Measurements from ENCODE around the gene TRAK1. TPM values are rescaled to one million over a fixed set of nuclear protein-coding genes. Genes with fewer than 3 reads are reported as not detected.

Gene TRAK1
- total and polyA plus RNA-seq, 10 of the 15 experiments (the other 5 are each of a cell fraction or from before 2014, with no cell fraction given), result 6.6 to 46.2 (median 23.7) TPM

DNA sequence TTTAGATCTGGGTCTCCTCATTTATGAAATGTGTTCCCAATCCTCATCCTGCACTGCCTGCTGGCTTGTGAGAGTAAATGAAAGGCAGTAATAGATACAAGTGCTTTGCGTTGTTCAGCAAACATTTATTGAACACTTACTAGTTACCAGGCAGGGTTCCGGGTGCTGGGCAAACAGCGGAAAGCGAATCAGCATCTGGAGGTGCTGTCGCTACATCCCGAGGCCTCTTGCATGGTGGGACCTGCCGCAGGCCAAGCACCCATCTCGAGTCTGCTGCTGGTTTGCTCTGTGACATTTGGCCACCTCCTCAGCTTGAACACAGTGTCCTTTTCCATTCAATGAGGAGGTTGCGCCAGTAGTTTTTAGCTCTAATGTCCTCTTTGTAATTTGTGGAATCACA is 24.8 kb downstream of the TRAK1 start (continued):
- TF ChIP-seq, protein P1, sequence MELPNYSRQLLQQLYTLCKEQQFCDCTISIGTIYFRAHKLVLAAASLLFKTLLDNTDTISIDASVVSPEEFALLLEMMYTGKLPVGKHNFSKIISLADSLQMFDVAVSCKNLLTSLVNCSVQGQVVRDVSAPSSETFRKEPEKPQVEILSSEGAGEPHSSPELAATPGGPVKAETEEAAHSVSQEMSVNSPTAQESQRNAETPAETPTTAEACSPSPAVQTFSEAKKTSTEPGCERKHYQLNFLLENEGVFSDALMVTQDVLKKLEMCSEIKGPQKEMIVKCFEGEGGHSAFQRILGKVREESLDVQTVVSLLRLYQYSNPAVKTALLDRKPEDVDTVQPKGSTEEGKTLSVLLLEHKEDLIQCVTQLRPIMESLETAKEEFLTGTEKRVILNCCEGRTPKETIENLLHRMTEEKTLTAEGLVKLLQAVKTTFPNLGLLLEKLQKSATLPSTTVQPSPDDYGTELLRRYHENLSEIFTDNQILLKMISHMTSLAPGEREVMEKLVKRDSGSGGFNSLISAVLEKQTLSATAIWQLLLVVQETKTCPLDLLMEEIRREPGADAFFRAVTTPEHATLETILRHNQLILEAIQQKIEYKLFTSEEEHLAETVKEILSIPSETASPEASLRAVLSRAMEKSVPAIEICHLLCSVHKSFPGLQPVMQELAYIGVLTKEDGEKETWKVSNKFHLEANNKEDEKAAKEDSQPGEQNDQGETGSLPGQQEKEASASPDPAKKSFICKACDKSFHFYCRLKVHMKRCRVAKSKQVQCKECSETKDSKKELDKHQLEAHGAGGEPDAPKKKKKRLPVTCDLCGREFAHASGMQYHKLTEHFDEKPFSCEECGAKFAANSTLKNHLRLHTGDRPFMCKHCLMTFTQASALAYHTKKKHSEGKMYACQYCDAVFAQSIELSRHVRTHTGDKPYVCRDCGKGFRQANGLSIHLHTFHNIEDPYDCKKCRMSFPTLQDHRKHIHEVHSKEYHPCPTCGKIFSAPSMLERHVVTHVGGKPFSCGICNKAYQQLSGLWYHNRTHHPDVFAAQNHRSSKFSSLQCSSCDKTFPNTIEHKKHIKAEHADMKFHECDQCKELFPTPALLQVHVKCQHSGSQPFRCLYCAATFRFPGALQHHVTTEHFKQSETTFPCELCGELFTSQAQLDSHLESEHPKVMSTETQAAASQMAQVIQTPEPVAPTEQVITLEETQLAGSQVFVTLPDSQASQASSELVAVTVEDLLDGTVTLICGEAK (IDR thresholded peaks at IDR 0.05; ENCODE audit: borderline replicate concordance), result no peak

DNA sequence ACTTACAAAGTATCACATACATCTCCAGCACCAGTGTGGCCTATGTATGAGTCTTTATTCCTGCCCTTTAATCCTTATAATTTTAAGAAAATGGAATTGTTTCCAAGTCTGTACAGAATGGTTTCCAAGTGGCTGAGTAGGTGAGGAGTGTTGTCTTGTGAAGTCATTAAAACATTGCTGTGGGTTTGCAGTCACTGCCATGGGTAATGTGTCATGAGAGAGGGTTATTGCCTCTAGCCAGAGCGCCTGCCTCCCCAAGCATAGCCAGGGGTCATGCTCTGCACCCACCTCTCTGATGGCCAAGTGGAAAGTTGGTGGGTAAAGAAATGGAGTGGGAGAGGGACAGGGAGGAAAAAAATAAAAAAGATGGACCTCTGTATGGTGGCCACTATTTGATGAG is 25.3 kb downstream of the TRAK1 start:
- in situ Hi-C loops (cut with MboI), result loop anchor here (25.0 kb wide), 2 partner anchors 1529 to 1779 kb away; no protein-coding TSS in a partner anchor
- no peak overlapping the region for H3K27ac ChIP-seq (ENCODE audit: control insufficient read depth, insufficient read depth)
- RAD21 ChIA-PET (ENCODE audit: unreplicated experiment), result interaction anchor here (1.9 to 5.8 kb wide), 2 partner anchors 75 to 79 kb away, joined by 5 to 64 read pairs; no protein-coding TSS in a partner anchor
- no peak overlapping the region for H2AFZ ChIP-seq (ENCODE audit: control insufficient read depth, low read depth, low read length)
- SMC1A ChIA-PET (ENCODE audit: uncharacterized antibody, unreplicated experiment), result interaction anchor here (1.8 to 7.7 kb wide), 2 partner anchors 12 to 77 kb away, joined by 4 to 105 read pairs; no protein-coding TSS in a partner anchor
- intact Hi-C loops (cut with micrococcal nuclease; ENCODE audit: unreplicated experiment), result no loop called here
- FAIRE-seq, result no peak
- H4K20me1 ChIP-seq (ENCODE audit: control insufficient read depth, insufficient read depth), result no peaks in the 10 kb centered on the region
- H3K9ac ChIP-seq (ENCODE audit: control insufficient read depth, insufficient read depth, low read length), result no peak overlapping the region
- peaks cover 12% of the 10 kb centered on the region for H3K79me2 ChIP-seq (ENCODE audit: control insufficient read depth, insufficient read depth, low read length)
- CTCF ChIA-PET, result interaction anchor here (0.6 to 7.6 kb wide), 4 partner anchors 12 to 1220 kb away, joined by 3 to 159 read pairs (median 4); no protein-coding TSS in a partner anchor
- DNase-seq (ENCODE audit: low read depth, low spot score), result no peak
- H3K4me3 ChIP-seq, result no peak overlapping the region
- no peak overlapping the region for H3K4me2 ChIP-seq (ENCODE audit: control insufficient read depth, insufficient read depth)
- peaks cover 30% of the 10 kb centered on the region for H3K4me1 ChIP-seq (ENCODE audit: control insufficient read depth, insufficient read depth, low read length)
- WGBS (ENCODE audit: insufficient coverage, insufficient replicate concordance, low lambda C conversion rate, missing lambda C conversion rate), result 100% methylated on average over 1 of the region's 1 CpG
- H3K27me3 ChIP-seq (replicated peaks in 1 of 2; ENCODE audit: control insufficient read depth in 2 of 2, insufficient read depth in 2 of 2, low read length in 1 of 2), result no peaks in the 10 kb centered on the region
- H3K9me3 ChIP-seq (replicated peaks; ENCODE audit: control insufficient read depth, insufficient read depth, low read length), result no peaks in the 10 kb centered on the region
- H3K36me3 ChIP-seq (ENCODE audit: control insufficient read depth in 2 of 2, insufficient read depth in 2 of 2, low read length in 1 of 2), result no peaks in the 10 kb centered on the region; a peak in 2 of 4 replicates
- BruUV-seq (replicated peaks), result no TSS peak
- POLR2A ChIA-PET, result no interaction called here
- ATAC-seq, result no peak
- TF ChIP-seq IKZF2 (IDR thresholded peaks at IDR 0.05) (no peak), STAT1 (conservative IDR thresholded peaks at IDR 0.05) (no peak), EP300 (IDR thresholded peaks at IDR 0.05; ENCODE audit: borderline replicate concordance in 1 of 2, control insufficient read depth in 1 of 2, low read depth in 2 of 2, low read length in 2 of 2) (no peak), SMAD1 (IDR thresholded peaks at IDR 0.05; ENCODE audit: low read depth, partially characterized antibody) (no peak), SMAD5 (IDR thresholded peaks at IDR 0.05; ENCODE audit: low read depth) (no peak), CUX1 (IDR thresholded peaks at IDR 0.05; ENCODE audit: insufficient replicate concordance, low read depth, low read length) (no peak)
- TF ChIP-seq, protein P2, sequence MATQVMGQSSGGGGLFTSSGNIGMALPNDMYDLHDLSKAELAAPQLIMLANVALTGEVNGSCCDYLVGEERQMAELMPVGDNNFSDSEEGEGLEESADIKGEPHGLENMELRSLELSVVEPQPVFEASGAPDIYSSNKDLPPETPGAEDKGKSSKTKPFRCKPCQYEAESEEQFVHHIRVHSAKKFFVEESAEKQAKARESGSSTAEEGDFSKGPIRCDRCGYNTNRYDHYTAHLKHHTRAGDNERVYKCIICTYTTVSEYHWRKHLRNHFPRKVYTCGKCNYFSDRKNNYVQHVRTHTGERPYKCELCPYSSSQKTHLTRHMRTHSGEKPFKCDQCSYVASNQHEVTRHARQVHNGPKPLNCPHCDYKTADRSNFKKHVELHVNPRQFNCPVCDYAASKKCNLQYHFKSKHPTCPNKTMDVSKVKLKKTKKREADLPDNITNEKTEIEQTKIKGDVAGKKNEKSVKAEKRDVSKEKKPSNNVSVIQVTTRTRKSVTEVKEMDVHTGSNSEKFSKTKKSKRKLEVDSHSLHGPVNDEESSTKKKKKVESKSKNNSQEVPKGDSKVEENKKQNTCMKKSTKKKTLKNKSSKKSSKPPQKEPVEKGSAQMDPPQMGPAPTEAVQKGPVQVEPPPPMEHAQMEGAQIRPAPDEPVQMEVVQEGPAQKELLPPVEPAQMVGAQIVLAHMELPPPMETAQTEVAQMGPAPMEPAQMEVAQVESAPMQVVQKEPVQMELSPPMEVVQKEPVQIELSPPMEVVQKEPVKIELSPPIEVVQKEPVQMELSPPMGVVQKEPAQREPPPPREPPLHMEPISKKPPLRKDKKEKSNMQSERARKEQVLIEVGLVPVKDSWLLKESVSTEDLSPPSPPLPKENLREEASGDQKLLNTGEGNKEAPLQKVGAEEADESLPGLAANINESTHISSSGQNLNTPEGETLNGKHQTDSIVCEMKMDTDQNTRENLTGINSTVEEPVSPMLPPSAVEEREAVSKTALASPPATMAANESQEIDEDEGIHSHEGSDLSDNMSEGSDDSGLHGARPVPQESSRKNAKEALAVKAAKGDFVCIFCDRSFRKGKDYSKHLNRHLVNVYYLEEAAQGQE (IDR thresholded peaks at IDR 0.05; ENCODE audit: low read depth, low read length), result no peak

All from GM12878 (cell line).